Fibroblast of mammary gland (primary cell): ENCODE measurements around the gene SDK2.

ENCODE experiments used
- DNase-seq: peaks from one replicate; pipeline ENCODE4 v3.0.0-alpha.2; 2010; ENCODE audit warnings: low read depth
- H3K4me3 ChIP-seq: 2 replicates; pipeline ENCODE4 v1.5.1; 2011; ENCODE audit warnings: low read depth, mild to moderate bottlenecking, low read length, moderate library complexity; ENCODE audit not compliant: control insufficient read depth
- CTCF ChIP-seq: conservative IDR thresholded peaks from 2 replicates; pipeline ENCODE4 v1.5.1; 2011; ENCODE audit warnings: low read depth, low read length, inconsistent platforms; ENCODE audit not compliant: control insufficient read depth, insufficient read depth

Gene SDK2

DNA sequence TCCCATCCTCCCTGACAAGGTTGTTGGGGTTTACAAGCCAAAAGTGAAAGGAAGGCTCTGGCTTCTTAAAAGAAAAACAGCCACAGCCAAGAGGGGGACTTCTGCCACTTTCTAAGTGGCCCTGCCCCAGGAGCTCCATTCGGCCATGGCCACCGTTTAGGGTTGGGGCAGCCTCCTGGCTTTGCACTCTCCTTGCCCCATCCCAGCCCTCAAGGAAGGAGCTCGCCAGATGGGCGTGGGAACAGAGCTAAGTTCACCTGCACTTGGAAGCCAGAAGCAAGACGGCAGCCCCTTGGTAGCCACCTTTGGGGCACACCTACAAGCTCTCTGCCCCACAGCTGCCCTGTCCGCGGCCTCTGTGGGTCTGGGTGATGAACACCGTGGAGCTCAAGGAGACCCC lies 210.1 kb downstream of the SDK2 start:
- DNase-seq, result no peak
- no peak for TF ChIP-seq CTCF
- H3K4me3 ChIP-seq, result no peak overlapping the region

DNA sequence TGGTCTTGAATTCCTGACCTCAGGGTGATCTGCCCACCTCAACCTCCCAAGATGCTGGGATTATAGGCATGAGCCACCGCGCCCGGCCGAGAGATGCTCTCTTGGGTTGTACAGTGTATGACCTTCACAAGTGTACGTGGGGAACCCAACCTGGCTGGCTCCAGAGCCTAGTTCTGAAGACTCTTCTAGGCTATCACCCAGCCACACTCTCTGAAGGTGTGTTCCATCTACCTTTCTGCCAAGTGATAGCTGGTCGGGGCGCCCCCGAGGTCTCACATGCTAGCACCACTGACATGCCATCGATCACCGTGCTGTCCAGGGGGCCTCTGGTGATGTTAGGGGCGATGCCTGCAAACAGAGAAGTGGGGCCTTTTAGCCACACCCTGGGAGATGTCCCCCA lies 210.7 kb downstream of the SDK2 start:
- TF ChIP-seq CTCF, result no peak
- H3K4me3 ChIP-seq, result no peak overlapping the region
- no peak for DNase-seq

DNA sequence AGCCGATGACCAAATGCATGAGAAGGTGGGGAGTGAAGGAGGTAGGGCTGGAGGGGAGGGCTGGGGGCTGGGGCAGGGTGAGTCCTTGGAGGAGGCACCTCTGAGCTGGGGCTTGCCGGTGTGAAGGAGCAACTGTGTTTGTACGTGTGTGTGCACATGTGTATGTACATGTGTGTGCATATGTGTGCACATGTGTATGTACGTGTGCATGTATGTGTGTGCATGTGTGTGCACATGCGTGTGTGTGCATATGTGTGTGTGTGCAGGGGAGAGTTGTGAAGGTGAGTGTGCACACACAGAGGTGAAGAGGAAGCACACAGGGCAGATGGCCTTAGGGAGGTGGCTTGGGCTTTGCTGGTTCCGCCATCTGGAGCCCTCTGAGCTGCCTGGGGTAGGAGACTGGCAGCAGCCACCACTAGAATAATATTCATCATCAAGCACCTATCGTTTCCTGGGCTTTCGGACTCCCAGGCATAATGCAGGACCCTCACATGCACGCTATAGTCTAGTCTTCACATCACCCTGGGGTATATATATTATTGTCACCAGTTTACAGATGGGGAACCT lies 211.5 kb downstream of the SDK2 start:
- no peak for TF ChIP-seq CTCF
- DNase-seq, result no peak
- no peak overlapping the region for H3K4me3 ChIP-seq

- no peak overlapping the region for H3K4me3 ChIP-seq
- no peak for TF ChIP-seq CTCF
- DNase-seq, result no peak
Measured at GRCh38 chr17:73431401-73432205, 212.6 kb downstream of the SDK2 start.

DNA sequence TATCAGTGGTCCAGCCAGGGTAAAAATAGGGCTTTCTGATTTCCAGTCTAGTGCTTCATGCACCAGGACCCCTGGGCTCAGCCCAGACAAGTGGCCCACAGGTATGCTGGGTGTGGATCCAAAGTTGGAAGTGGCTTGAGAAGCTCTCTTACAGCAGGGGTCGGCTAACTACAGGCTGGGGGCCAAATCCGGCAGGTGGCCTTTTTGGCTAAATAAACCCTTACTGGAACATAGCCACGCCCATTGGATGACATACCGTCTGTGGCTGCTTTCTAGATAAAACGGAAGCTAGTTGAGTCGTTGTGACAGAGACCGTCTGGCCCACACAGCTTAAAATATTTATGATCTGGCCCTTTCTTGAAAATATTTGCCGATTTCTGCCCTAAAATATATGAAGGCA lies 213.4 kb downstream of the SDK2 start:
- TF ChIP-seq CTCF, result no peak
- peak; percentile 9 for DNase-seq
- no peak overlapping the region for H3K4me3 ChIP-seq

- DNase-seq, result no peak
- TF ChIP-seq CTCF, result no peak
- no peak overlapping the region for H3K4me3 ChIP-seq
Measured at GRCh38 chr17:73430165-73430680, 214.0 kb downstream of the SDK2 start.
